HepG2 (cell line): ENCODE data around the gene LATS2. TPM values are rescaled to one million over a fixed set of nuclear protein-coding genes. Genes with fewer than 3 reads are reported as not detected.

Source experiments
- ATAC-seq: fragments of 200-7000 bp; cut with Tn5 transposase; 3 replicates; pipeline ENCODE4 v1.9.1; 2020; ENCODE audit warnings: mild to moderate bottlenecking, moderate library complexity
- BruUV-seq: library from RNA; stranded (reverse); fragments of 400-500 nt; replicated peaks from 2 replicates; lab custom pipeline; 2021; lab: Mats Ljungman, UMichigan
- CTCF ChIA-PET: fragments of 300-600 bp; formaldehyde crosslinking; extraction: SDS; loops from one replicate; lab custom pipeline; 2021; ENCODE audit warnings: low total read pairs, inconsistent platforms, low intra/inter-chr PET ratio; lab: Yijun Ruan, JAX
- POLR2A ChIA-PET: fragments of 350-600 bp; sonication (Branson Sonifier 250); formaldehyde crosslinking; loops from one replicate; lab custom pipeline; 2020; ENCODE audit warnings: antibody characterized with exemption, inconsistent platforms; lab: Yijun Ruan, JAX
- DNase-seq: peaks from one replicate; pipeline ENCODE4 v3.0.0-alpha.2; 2015; ENCODE audit warnings: low spot score
- FAIRE-seq: peaks from 3 replicates; lab custom pipeline; 2011; peaks lifted over from hg19 to GRCh38; lab: Jason Lieb, UNC
- H2AFZ ChIP-seq: one replicate; pipeline ENCODE4 v1.6.1; 2011; ENCODE audit warnings: low read length, inconsistent platforms
- H3K27ac ChIP-seq: fragments of 300-600 bp; 3 replicates; pipeline ENCODE4 v1.8.0; 2011; ENCODE audit warnings: mixed run types, mild to moderate bottlenecking, mixed read lengths, low read length, inconsistent platforms; ENCODE audit not compliant: insufficient read depth; ENCODE audit errors: extremely low read length
- H3K27me3 ChIP-seq, 2 experiments: fragments of 200-600 bp in 1 of 2; 2 replicates in 1 of 2; 3 replicates in 1 of 2; pipeline versions ENCODE4 v1.6.0 to v1.8.0; 2011; ENCODE audit warnings: low read length in 2 of 2, mild to moderate bottlenecking in 2 of 2, moderate library complexity in 2 of 2, inconsistent platforms in 1 of 2; ENCODE audit not compliant: insufficient read depth in 2 of 2, control insufficient read depth in 1 of 2
- H3K36me3 ChIP-seq, 2 experiments: fragments of 200-600 bp in 1 of 2; replicated peaks in 1 of 2; 2 replicates in 1 of 2; 3 replicates in 1 of 2; pipeline versions ENCODE4 v1.5.1 to v1.8.0; 2011; ENCODE audit warnings: low read length in 2 of 2, inconsistent platforms in 1 of 2; ENCODE audit not compliant: insufficient read depth in 2 of 2, control insufficient read depth in 1 of 2
- H3K4me1 ChIP-seq: 2 replicates; pipeline ENCODE4 v1.5.1; 2012; ENCODE audit warnings: low read length, inconsistent platforms; ENCODE audit not compliant: insufficient read depth
- H3K4me2 ChIP-seq: 2 replicates; pipeline ENCODE4 v1.6.0; 2011; ENCODE audit warnings: low read depth, low read length, inconsistent platforms
- H3K4me3 ChIP-seq, 3 experiments: fragments of 200-600 bp in 1 of 3; sonication (generic), shearing (Covaris generic) in 1 of 3; replicated peaks in 1 of 3; 2 replicates each; pipeline ENCODE4 v1.5.1; 2011 to 2016; ENCODE audit warnings: low read length in 3 of 3, inconsistent platforms in 2 of 3, low read depth in 2 of 3, mild to moderate bottlenecking in 2 of 3, control low read depth in 1 of 3, mixed read lengths in 1 of 3; ENCODE audit not compliant: insufficient read depth in 1 of 3
- H3K79me2 ChIP-seq: one replicate; pipeline ENCODE4 v1.6.1; 2011; ENCODE audit warnings: low read length, inconsistent platforms; ENCODE audit not compliant: insufficient read depth
- H3K9ac ChIP-seq: 2 replicates; pipeline ENCODE4 v1.6.0; 2011; ENCODE audit warnings: mild to moderate bottlenecking, low read depth, low read length, inconsistent platforms; ENCODE audit not compliant: insufficient read depth
- H3K9me3 ChIP-seq: 2 replicates; pipeline ENCODE4 v1.5.1; 2012; ENCODE audit warnings: mild to moderate bottlenecking, low read length
- H4K20me1 ChIP-seq: 2 replicates; pipeline ENCODE4 v1.6.0; 2011; ENCODE audit warnings: inconsistent platforms, mild to moderate bottlenecking, low read length, moderate library complexity; ENCODE audit not compliant: insufficient read depth
- ATF3 ChIP-seq: sonication (generic); formaldehyde crosslinking; IDR thresholded peaks from 2 replicates; pipeline ENCODE4 v1.4.0; 2020; ENCODE audit warnings: missing genetic modification reagents
- MTF1 ChIP-seq: sonication (generic); formaldehyde crosslinking; IDR thresholded peaks from 2 replicates; pipeline ENCODE4 v1.5.0; 2020; ENCODE audit warnings: missing genetic modification reagents
- NFRKB ChIP-seq: fragments of 450-650 bp; IDR thresholded peaks from 2 replicates; pipeline ENCODE4 v1.6.1; 2017
- RAD21 ChIP-seq: fragments of 450-650 bp; formaldehyde crosslinking; IDR thresholded peaks from 2 replicates; pipeline ENCODE4 v1.5.0; 2020; ENCODE audit warnings: mild to moderate bottlenecking
- ZNF441 ChIP-seq: sonication (generic); formaldehyde crosslinking; IDR thresholded peaks from 2 replicates; pipeline ENCODE4 v1.7.0; 2021; ENCODE audit warnings: missing genetic modification reagents, borderline replicate concordance
- ZNF609 ChIP-seq: sonication (generic); formaldehyde crosslinking; IDR thresholded peaks from 2 replicates; pipeline ENCODE4 v1.4.0; 2020; ENCODE audit warnings: mild to moderate bottlenecking, missing genetic modification reagents, borderline replicate concordance
- WGBS: methylation state at CpG from one replicate; pipeline ENCODE4 v1.1.6; 2017; ENCODE audit warnings: low lambda C conversion rate; 5-methylcytosine and 5-hydroxymethylcytosine counted together
- in situ Hi-C: cut with HindIII; loops from 2 replicates; pipeline ENCODE4 v1.10.0; 2017; ENCODE audit warnings: low pct_unique_long_range_greater_than_20kb; ENCODE audit not compliant: extremely low pct_ligation_motif_present
- intact Hi-C: fragments of 100-400 bp; cut with micrococcal nuclease; formaldehyde crosslinking; loops from one replicate; pipeline ENCODE4 v1.10.0; 2022; ENCODE audit not compliant: unreplicated experiment
- polyA plus RNA-seq, 8 experiments: library from polyadenylated mRNA; depleted of rRNA in 3 of 8; stranded (reverse) in 7 of 8; unstranded in 1 of 8; fragments of >200 nt; fragmentation: Illumina TruSeq in 4 of 8; extraction: Trizol in 4 of 8; gene quantifications; 2 replicates each; pipeline versions ENCODE4 v1.2.1 to v1.2.3, GENCODE V29; 2011 to 2016; ENCODE audit warnings: low read depth in 4 of 8, missing spikeins in 1 of 8, mixed read lengths in 1 of 8; ENCODE audit not compliant: insufficient read depth in 1 of 8
- total RNA-seq, 5 experiments: library from RNA; depleted of rRNA; stranded (reverse); fragments of >200 nt; fragmentation: Illumina TruSeq; extraction: Trizol; gene quantifications; 2 replicates each; pipeline ENCODE4 v1.2.3, GENCODE V29; 2016; ENCODE audit warnings: low read depth in 1 of 5

The LATS2 gene
- total and polyA plus RNA-seq, 2 of the 13 experiments (the other 11 are each of a cell fraction or from before 2014, with no cell fraction given): 7.3 to 8.5 TPM

- Histone ChIP-seq H3K79me2 (peaks cover 36% of the 10 kb centered on the region), H3K4me2 (no peak overlapping the region), H4K20me1 (peaks cover 4% of the 10 kb centered on the region; the same call in 1 of the 2 replicates), H3K27me3 (no peaks in the 10 kb centered on the region), H3K4me3 (no peak overlapping the region), H2AFZ (no peak overlapping the region), H3K27ac (no peak overlapping the region), H3K9ac (no peak overlapping the region), H3K9me3 (peaks cover 7% of the 10 kb centered on the region; the same call in 1 of the 2 replicates), H3K36me3 (peaks cover 5 to 38% of the 10 kb centered on the region in 2 experiments; a peak in 4 of 5 replicates), H3K4me1 (no peaks in the 10 kb centered on the region)
- ATAC-seq (no peak), DNase-seq (no peak), FAIRE-seq (no peak)
- no peak for TF ChIP-seq RAD21
- no peak for TF ChIP-seq MTF1
- TF ChIP-seq ATF3 (CRISPR knock-in tag): no peak
- TF ChIP-seq ZNF609 (CRISPR knock-in tag): no peak
- no peak for TF ChIP-seq NFRKB
- TF ChIP-seq ZNF441 (CRISPR knock-in tag): no peak
- BruUV-seq: no TSS peak
- POLR2A ChIA-PET: no interaction called here
- CTCF ChIA-PET: no interaction called here
- in situ Hi-C loops: no loop called here
- WGBS: 97% methylated on average over 13 of the region's 14 CpGs
- intact Hi-C loops: no loop called here
Measured at GRCh38 chr13:20997301-20998161, 63.9 kb downstream of the LATS2 start.
